RWPE2 (cell line): Measurements from ENCODE around the gene ZNF507.

ENCODE experiments used
- ATAC-seq: fragments of 200-7000 bp; cut with Tn5 transposase; 3 replicates; pipeline ENCODE4 v1.9.1; 2021; ENCODE audit warnings: low read depth
- DNase-seq: peaks from one replicate; pipeline ENCODE4 v3.0.0-alpha.2; 2020; ENCODE audit warnings: low spot score
- H3K27ac ChIP-seq: fragments of 450-650 bp; 2 replicates; pipeline ENCODE4 v1.5.1; 2017; ENCODE audit warnings: mild to moderate bottlenecking; ENCODE audit not compliant: poor library complexity, severe bottlenecking
- H3K27me3 ChIP-seq: fragments of 250-450 bp; sonication (Bioruptor Pico); 2 replicates; pipeline ENCODE4 v1.5.1; 2021; ENCODE audit warnings: mild to moderate bottlenecking, moderate library complexity; ENCODE audit not compliant: insufficient read depth, poor library complexity, severe bottlenecking
- H3K36me3 ChIP-seq: fragments of 250-450 bp; sonication (Bioruptor Pico); 2 replicates; pipeline ENCODE4 v1.5.1; 2020; ENCODE audit warnings: low read depth, mild to moderate bottlenecking, moderate library complexity
- H3K4me1 ChIP-seq: fragments of 250-450 bp; sonication (Bioruptor Pico); 2 replicates; pipeline ENCODE4 v1.5.1; 2021; ENCODE audit warnings: mild to moderate bottlenecking, moderate library complexity; ENCODE audit not compliant: insufficient read depth, poor library complexity, severe bottlenecking
- H3K4me3 ChIP-seq: fragments of 250-450 bp; sonication (Bioruptor Pico); 2 replicates; pipeline ENCODE4 v1.5.1; 2021; ENCODE audit warnings: mild to moderate bottlenecking, moderate library complexity; ENCODE audit not compliant: severe bottlenecking
- H3K9me3 ChIP-seq: fragments of 250-450 bp; sonication (Bioruptor Pico); 2 replicates; pipeline ENCODE4 v1.5.1; 2021; ENCODE audit warnings: mild to moderate bottlenecking, moderate library complexity; ENCODE audit not compliant: severe bottlenecking
- CTCF ChIP-seq: fragments of 450-650 bp; IDR thresholded peaks from one replicate; pipeline ENCODE4 v1.5.1; 2017; ENCODE audit warnings: mild to moderate bottlenecking, moderate library complexity; ENCODE audit not compliant: poor library complexity, severe bottlenecking

The ZNF507 gene

GRCh38 chr19:32346901-32347300 lies 1.5 kb downstream of the ZNF507 start:
- no peak for DNase-seq

GRCh38 chr19:32347573-32347972 lies 2.2 kb downstream of the ZNF507 start:
- Histone ChIP-seq H3K4me1 (peaks cover 47% of the 10 kb centered on the region), H3K27ac (no peak overlapping the region), H3K36me3 (peaks cover 44% of the 10 kb centered on the region), H3K27me3 (no peaks in the 10 kb centered on the region), H3K4me3 (no peak overlapping the region), H3K9me3 (no peaks in the 10 kb centered on the region)
- ATAC-seq, result no peak
- DNase-seq, result no peak
- TF ChIP-seq CTCF, result no peak

More at GRCh38 chr19:32346901-32347300, 1.5 kb downstream of the ZNF507 start:
- H3K4me3 ChIP-seq, result peak overlapping the region; percentile 99
- no peaks in the 10 kb centered on the region for H3K27me3 ChIP-seq
- H3K27ac ChIP-seq, result peak overlapping the region; percentile 34
- H3K4me1 ChIP-seq, result peaks cover 43% of the 10 kb centered on the region
- H3K9me3 ChIP-seq, result no peaks in the 10 kb centered on the region
- no peak for TF ChIP-seq CTCF
- H3K36me3 ChIP-seq, result peaks cover 38% of the 10 kb centered on the region
- no peak for ATAC-seq

GRCh38 chr19:32349051-32349450 lies 3.6 kb downstream of the ZNF507 start:
- ATAC-seq (no peak), DNase-seq (no peak)
- H3K4me3 ChIP-seq, result no peak overlapping the region
- H3K9me3 ChIP-seq, result no peaks in the 10 kb centered on the region
- no peaks in the 10 kb centered on the region for H3K27me3 ChIP-seq
- H3K36me3 ChIP-seq, result peaks cover 58% of the 10 kb centered on the region
- no peak for TF ChIP-seq CTCF
- H3K4me1 ChIP-seq, result peaks cover 46% of the 10 kb centered on the region
- no peak overlapping the region for H3K27ac ChIP-seq

GRCh38 chr19:32349724-32350470 lies 4.5 kb downstream of the ZNF507 start:
- Histone ChIP-seq H3K27me3 (no peaks in the 10 kb centered on the region), H3K4me1 (peaks cover 43% of the 10 kb centered on the region), H3K36me3 (peaks cover 67% of the 10 kb centered on the region), H3K4me3 (no peak overlapping the region), H3K9me3 (no peaks in the 10 kb centered on the region), H3K27ac (no peak overlapping the region)
- TF ChIP-seq CTCF, result no peak
- ATAC-seq, result no peak
- no peak for DNase-seq

GRCh38 chr19:32350471-32350865 lies 5.1 kb downstream of the ZNF507 start:
- H3K36me3 ChIP-seq, result peaks cover 72% of the 10 kb centered on the region
- H3K4me1 ChIP-seq, result peaks cover 40% of the 10 kb centered on the region
- DNase-seq (no peak), ATAC-seq (0 out of 3 replicates have a peak, but pooled peaks have one; percentile 37)
- TF ChIP-seq CTCF, result no peak
- peak overlapping the region; percentile 44 for H3K27ac ChIP-seq
- no peaks in the 10 kb centered on the region for H3K27me3 ChIP-seq
- no peaks in the 10 kb centered on the region for H3K9me3 ChIP-seq
- no peak overlapping the region for H3K4me3 ChIP-seq
